ENCODE data around the gene VPS41. TPM values are rescaled to one million over a fixed set of nuclear protein-coding genes. Genes with fewer than 3 reads are reported as not detected.

Gene VPS41
- polyA plus RNA-seq, 3 donors, result 12.7 to 62.2 (median 56.7) TPM

DNA sequence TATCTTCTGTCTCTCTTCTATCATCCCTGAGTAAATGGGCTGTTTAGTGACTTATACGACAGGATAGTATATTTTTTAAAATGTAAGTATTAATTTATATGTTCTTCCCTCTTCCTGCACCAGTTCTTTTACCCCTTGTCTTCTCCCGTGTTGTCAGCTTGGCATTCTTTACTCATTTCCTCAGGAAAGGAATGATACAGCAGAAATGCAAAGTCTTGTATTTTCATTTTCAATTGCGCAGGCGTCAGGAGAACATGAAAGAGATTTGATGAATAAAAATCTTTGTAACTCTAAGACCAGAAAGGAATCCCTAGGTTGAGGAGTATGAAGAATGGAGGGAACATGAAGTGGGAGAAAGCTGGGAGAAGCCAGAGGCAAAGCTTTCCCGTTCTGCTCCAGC, 18.8 kb upstream of the VPS41 start:
- peak in 2 of 3 donors; percentile 10 to 17 for DNase-seq
- intact Hi-C loops (cut with micrococcal nuclease), result no loop called here
- peak overlapping the region; percentile 2 to 55 (median 7) for H3K4me3 ChIP-seq (replicated peaks in 1 of 3; ENCODE audit: low read depth in 2 of 3, low read length in 3 of 3)
- H3K9ac ChIP-seq (ENCODE audit: insufficient read depth, low read length, poor library complexity, severe bottlenecking), result peak overlapping the region; percentile 22
- Mint-ChIP-seq H3K4me1 (peaks cover 35% of the 10 kb centered on the region), H3K9me3 (peaks cover 2 to 8% (median 6%) of the 10 kb centered on the region in 7 donors), H3K36me3 (peaks cover 0 to 5% of the 10 kb centered on the region in 2 donors), H3K27me3 (ENCODE audit: low read depth in 3 of 3) (peaks cover 0 to 1% (median 0%) of the 10 kb centered on the region in 3 donors), H3K27ac (peak overlapping the region in 3 of 7 donors; percentile 26 to 51 (median 32)), H3K4me3 (peak overlapping the region in 1 of 2 donors; percentile 76)
- no peaks in the 10 kb centered on the region for H4K20me1 ChIP-seq (ENCODE audit: insufficient read depth, low read length)
- no peaks in the 10 kb centered on the region for H3K36me3 ChIP-seq (replicated peaks in 1 of 2; ENCODE audit: control insufficient read depth in 1 of 2, insufficient read depth in 2 of 2, low read length in 2 of 2)
- H3K27ac ChIP-seq (ENCODE audit: low read depth in 1 of 2, low read length in 2 of 2), result no peak overlapping the region
- peak overlapping the region; percentile 56 for H2AFZ ChIP-seq (ENCODE audit: insufficient read depth, low read depth, low read length, poor library complexity, severe bottlenecking)
- WGBS (ENCODE audit: insufficient coverage), result no CpG with 5 or more reads among the region's 5 CpGs
- peak overlapping the region; percentile 53 for H3K4me2 ChIP-seq (replicated peaks; ENCODE audit: extremely low read depth, low read length, poor library complexity, severe bottlenecking)
- peaks cover 28 to 33% of the 10 kb centered on the region in 2 donors for H3K4me1 ChIP-seq (ENCODE audit: control insufficient read depth in 1 of 2, insufficient read depth in 2 of 2, low read length in 2 of 2)
- no peaks in the 10 kb centered on the region for H3K9me3 ChIP-seq (replicated peaks in 1 of 2; ENCODE audit: control insufficient read depth in 1 of 2, insufficient read depth in 1 of 2, low read length in 2 of 2)
- TF ChIP-seq, protein P1, sequence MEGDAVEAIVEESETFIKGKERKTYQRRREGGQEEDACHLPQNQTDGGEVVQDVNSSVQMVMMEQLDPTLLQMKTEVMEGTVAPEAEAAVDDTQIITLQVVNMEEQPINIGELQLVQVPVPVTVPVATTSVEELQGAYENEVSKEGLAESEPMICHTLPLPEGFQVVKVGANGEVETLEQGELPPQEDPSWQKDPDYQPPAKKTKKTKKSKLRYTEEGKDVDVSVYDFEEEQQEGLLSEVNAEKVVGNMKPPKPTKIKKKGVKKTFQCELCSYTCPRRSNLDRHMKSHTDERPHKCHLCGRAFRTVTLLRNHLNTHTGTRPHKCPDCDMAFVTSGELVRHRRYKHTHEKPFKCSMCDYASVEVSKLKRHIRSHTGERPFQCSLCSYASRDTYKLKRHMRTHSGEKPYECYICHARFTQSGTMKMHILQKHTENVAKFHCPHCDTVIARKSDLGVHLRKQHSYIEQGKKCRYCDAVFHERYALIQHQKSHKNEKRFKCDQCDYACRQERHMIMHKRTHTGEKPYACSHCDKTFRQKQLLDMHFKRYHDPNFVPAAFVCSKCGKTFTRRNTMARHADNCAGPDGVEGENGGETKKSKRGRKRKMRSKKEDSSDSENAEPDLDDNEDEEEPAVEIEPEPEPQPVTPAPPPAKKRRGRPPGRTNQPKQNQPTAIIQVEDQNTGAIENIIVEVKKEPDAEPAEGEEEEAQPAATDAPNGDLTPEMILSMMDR (IDR thresholded peaks at IDR 0.05), result no peak
- no peaks in the 10 kb centered on the region for H3K79me2 ChIP-seq (ENCODE audit: insufficient read depth, low read length)
- no peaks in the 10 kb centered on the region for H3K27me3 ChIP-seq (ENCODE audit: control insufficient read depth in 2 of 2, insufficient read depth in 2 of 2, low read length in 2 of 2)

GRCh38 chr7:38920731-38921130, 11.7 kb upstream of the VPS41 start:
- no peaks in the 10 kb centered on the region for H3K4me1 ChIP-seq (ENCODE audit: control insufficient read depth in 1 of 2, insufficient read depth in 2 of 2, low read length in 2 of 2)
- WGBS (ENCODE audit: insufficient coverage), result 88% methylated on average over 1 of the region's 3 CpGs
- peak overlapping the region in 1 of 7 donors; percentile 61 for H3K27ac Mint-ChIP-seq
- no peaks in the 10 kb centered on the region for H3K36me3 ChIP-seq (replicated peaks in 1 of 2; ENCODE audit: control insufficient read depth in 1 of 2, insufficient read depth in 2 of 2, low read length in 2 of 2)
- no peak overlapping the region for H3K4me2 ChIP-seq (replicated peaks; ENCODE audit: extremely low read depth, low read length, poor library complexity, severe bottlenecking)
- H3K79me2 ChIP-seq (ENCODE audit: insufficient read depth, low read length), result no peaks in the 10 kb centered on the region
- TF ChIP-seq, protein P1 (IDR thresholded peaks at IDR 0.05), result no peak
- H3K9me3 ChIP-seq (replicated peaks in 1 of 2; ENCODE audit: control insufficient read depth in 1 of 2, insufficient read depth in 1 of 2, low read length in 2 of 2), result no peaks in the 10 kb centered on the region
- H3K27me3 ChIP-seq (ENCODE audit: control insufficient read depth in 2 of 2, insufficient read depth in 2 of 2, low read length in 2 of 2), result no peaks in the 10 kb centered on the region
- H3K27me3 Mint-ChIP-seq (ENCODE audit: low read depth in 3 of 3), result peaks cover 2% of the 10 kb centered on the region in 3 donors
- H3K27ac ChIP-seq (ENCODE audit: low read depth in 1 of 2, low read length in 2 of 2), result no peak overlapping the region
- intact Hi-C loops (cut with micrococcal nuclease), result no loop called here
- H4K20me1 ChIP-seq (ENCODE audit: insufficient read depth, low read length), result no peaks in the 10 kb centered on the region
- H3K9me3 Mint-ChIP-seq, result no peaks in the 10 kb centered on the region
- no peak overlapping the region for H3K4me3 Mint-ChIP-seq
- no peak overlapping the region for H3K4me3 ChIP-seq (replicated peaks in 1 of 3; ENCODE audit: low read depth in 2 of 3, low read length in 3 of 3)
- H3K9ac ChIP-seq (ENCODE audit: insufficient read depth, low read length, poor library complexity, severe bottlenecking), result no peak overlapping the region
- no peak for DNase-seq
- no peaks in the 10 kb centered on the region for H3K4me1 Mint-ChIP-seq
- no peaks in the 10 kb centered on the region for H3K36me3 Mint-ChIP-seq
- H2AFZ ChIP-seq (ENCODE audit: insufficient read depth, low read depth, low read length, poor library complexity, severe bottlenecking), result no peak overlapping the region

Measured in CD14-positive monocyte (primary cell).